Measurements from ENCODE around the gene GALM.
"Not testable (repeated sequence)": the region's sequence is repeated elsewhere in the genome, so short reads cannot be mapped to it uniquely, and the experiment has no call there.

The GALM gene

GRCh38 chr2:38642373-38643017 lies 23.4 kb upstream of the GALM start:
- H3K4me1 Mint-ChIP-seq, result not testable (repeated sequence)

GRCh38 chr2:38643021-38643671 lies 22.8 kb upstream of the GALM start:
- no peak overlapping the region for H3K4me3 Mint-ChIP-seq
- H3K9me3 Mint-ChIP-seq, result peaks cover 6% of the 10 kb centered on the region
- H3K27me3 Mint-ChIP-seq, result no peaks in the 10 kb centered on the region
- no peaks in the 10 kb centered on the region for H3K36me3 Mint-ChIP-seq
- no peak overlapping the region for H3K27ac Mint-ChIP-seq
- no peak for ATAC-seq
- peaks cover 6% of the 10 kb centered on the region for H3K4me1 Mint-ChIP-seq

More at GRCh38 chr2:38642373-38643017, 23.4 kb upstream of the GALM start:
- not testable (repeated sequence) for H3K27ac Mint-ChIP-seq, H3K4me3 Mint-ChIP-seq, H3K36me3 Mint-ChIP-seq, H3K27me3 Mint-ChIP-seq, H3K9me3 Mint-ChIP-seq, ATAC-seq

GRCh38 chr2:38643683-38644511 lies 22.0 kb upstream of the GALM start:
- H3K4me1 Mint-ChIP-seq, H3K27ac Mint-ChIP-seq, H3K9me3 Mint-ChIP-seq, ATAC-seq, H3K36me3 Mint-ChIP-seq, H3K27me3 Mint-ChIP-seq, H3K4me3 Mint-ChIP-seq: not testable (repeated sequence)

GRCh38 chr2:38648107-38648761 lies 17.7 kb upstream of the GALM start:
- H3K9me3 Mint-ChIP-seq, result peaks cover 6% of the 10 kb centered on the region
- H3K4me3 Mint-ChIP-seq, result no peak overlapping the region
- no peak overlapping the region for H3K27ac Mint-ChIP-seq
- no peaks in the 10 kb centered on the region for H3K27me3 Mint-ChIP-seq
- ATAC-seq, result no peak
- H3K4me1 Mint-ChIP-seq, result peaks cover 15% of the 10 kb centered on the region
- H3K36me3 Mint-ChIP-seq, result no peaks in the 10 kb centered on the region

GRCh38 chr2:38649176-38649728 lies 16.7 kb upstream of the GALM start:
- peaks cover 25% of the 10 kb centered on the region for H3K4me1 Mint-ChIP-seq
- ATAC-seq, result no peak
- no peak overlapping the region for H3K4me3 Mint-ChIP-seq
- H3K27me3 Mint-ChIP-seq, result no peaks in the 10 kb centered on the region
- H3K9me3 Mint-ChIP-seq, result peaks cover 3% of the 10 kb centered on the region
- no peak overlapping the region for H3K27ac Mint-ChIP-seq
- H3K36me3 Mint-ChIP-seq, result no peaks in the 10 kb centered on the region

- H3K9me3 Mint-ChIP-seq, result peaks cover 3% of the 10 kb centered on the region
- H3K4me1 Mint-ChIP-seq, result peaks cover 28% of the 10 kb centered on the region
- no peak overlapping the region for H3K4me3 Mint-ChIP-seq
- ATAC-seq, result no peak
- H3K27me3 Mint-ChIP-seq, result no peaks in the 10 kb centered on the region
- H3K27ac Mint-ChIP-seq, result no peak overlapping the region
- H3K36me3 Mint-ChIP-seq, result no peaks in the 10 kb centered on the region
Observed at GRCh38 chr2:38650012-38650411, 15.9 kb upstream of the GALM start.

GRCh38 chr2:38650717-38651116 lies 15.2 kb upstream of the GALM start:
- Mint-ChIP-seq H3K4me1 (peaks cover 28% of the 10 kb centered on the region), H3K36me3 (no peaks in the 10 kb centered on the region), H3K27ac (no peak overlapping the region), H3K4me3 (no peak overlapping the region), H3K27me3 (no peaks in the 10 kb centered on the region), H3K9me3 (peaks cover 3% of the 10 kb centered on the region)
- no peak for ATAC-seq

GRCh38 chr2:38652431-38653273 lies 13.3 kb upstream of the GALM start:
- Mint-ChIP-seq H3K36me3 (no peaks in the 10 kb centered on the region), H3K4me3 (no peak overlapping the region), H3K27me3 (no peaks in the 10 kb centered on the region), H3K27ac (peak overlapping the region; percentile 76), H3K4me1 (peaks cover 27% of the 10 kb centered on the region), H3K9me3 (peaks cover 3% of the 10 kb centered on the region)
- peak; percentile 56 for ATAC-seq

GRCh38 chr2:38653380-38653714 lies 12.6 kb upstream of the GALM start:
- Mint-ChIP-seq H3K27me3 (no peaks in the 10 kb centered on the region), H3K4me3 (no peak overlapping the region), H3K36me3 (no peaks in the 10 kb centered on the region), H3K27ac (peak overlapping the region; percentile 76), H3K9me3 (no peaks in the 10 kb centered on the region), H3K4me1 (peaks cover 20% of the 10 kb centered on the region)
- no peak for ATAC-seq

GRCh38 chr2:38653715-38654527 lies 12.0 kb upstream of the GALM start:
- peak; percentile 89 for ATAC-seq
- Mint-ChIP-seq H3K4me1 (peaks cover 20% of the 10 kb centered on the region), H3K9me3 (no peaks in the 10 kb centered on the region), H3K27ac (peak overlapping the region; percentile 76), H3K4me3 (no peak overlapping the region), H3K27me3 (no peaks in the 10 kb centered on the region), H3K36me3 (no peaks in the 10 kb centered on the region)

- peaks cover 20% of the 10 kb centered on the region for H3K4me1 Mint-ChIP-seq
- ATAC-seq, result no peak
- H3K27me3 Mint-ChIP-seq, result no peaks in the 10 kb centered on the region
- peak overlapping the region; percentile 76 for H3K27ac Mint-ChIP-seq
- H3K9me3 Mint-ChIP-seq, result no peaks in the 10 kb centered on the region
- no peaks in the 10 kb centered on the region for H3K36me3 Mint-ChIP-seq
- H3K4me3 Mint-ChIP-seq, result no peak overlapping the region
Observed at GRCh38 chr2:38654528-38655381, 11.2 kb upstream of the GALM start.

- Mint-ChIP-seq H3K27me3 (no peaks in the 10 kb centered on the region), H3K4me1 (peaks cover 20% of the 10 kb centered on the region), H3K4me3 (no peak overlapping the region), H3K27ac (no peak overlapping the region), H3K9me3 (no peaks in the 10 kb centered on the region), H3K36me3 (no peaks in the 10 kb centered on the region)
- ATAC-seq, result no peak
Observed at GRCh38 chr2:38655441-38655840, 10.5 kb upstream of the GALM start.

GRCh38 chr2:38656866-38657480 lies 8.9 kb upstream of the GALM start:
- H3K27ac Mint-ChIP-seq, result no peak overlapping the region

More at GRCh38 chr2:38656866-38657480, 8.9 kb upstream of the GALM start:
- Mint-ChIP-seq H3K4me1 (peaks cover 20% of the 10 kb centered on the region), H3K27me3 (no peaks in the 10 kb centered on the region), H3K4me3 (no peak overlapping the region), H3K9me3 (no peaks in the 10 kb centered on the region), H3K36me3 (no peaks in the 10 kb centered on the region)
- no peak for ATAC-seq

Data from stimulated activated memory B cell treated with anti-CD40 and anti-IgM and Interleukin-4, amounts not matched to agents 10 μg/mL and 1 μg/mL and 100 μg/mL, for 72 hours (primary cell).